ENCODE results near the gene NUDT8. TPM values are rescaled to one million over a fixed set of nuclear protein-coding genes. Genes with fewer than 3 reads are reported as not detected.

Gene NUDT8
- total and polyA plus RNA-seq, 4 donors, result 4.1 to 9.5 (median 5.7) TPM

- Histone ChIP-seq H3K27ac (ENCODE audit: low read depth in 1 of 2, low read length in 2 of 2) (no peak overlapping the region), H3K36me3 (ENCODE audit: control insufficient read depth in 1 of 2, insufficient read depth in 2 of 2, low read length in 1 of 2) (no peaks in the 10 kb centered on the region), H3K27me3 (ENCODE audit: control insufficient read depth in 1 of 2, insufficient read depth in 2 of 2, low read length in 1 of 2) (no peaks in the 10 kb centered on the region), H3K4me1 (ENCODE audit: control insufficient read depth in 1 of 2, insufficient read depth in 2 of 2, low read length in 2 of 2) (no peaks in the 10 kb centered on the region), H3K4me3 (ENCODE audit: low read length in 2 of 2) (no peak overlapping the region), H3K9me3 (ENCODE audit: control insufficient read depth, low read length) (no peaks in the 10 kb centered on the region)
- no peak for ATAC-seq (ENCODE audit: low FRiP score)
- DNase-seq, result no peak
- intact Hi-C loops (cut with DNase I), result no loop called here
- 69 to 74% methylated on average over 7 of the region's 7 CpGs for WGBS, 2 donors
Observed at GRCh38 chr11:67617243-67617953, 12.3 kb downstream of the NUDT8 start.

GRCh38 chr11:67616431-67617242, 13.1 kb downstream of the NUDT8 start:
- no peaks in the 10 kb centered on the region for H3K27me3 ChIP-seq (ENCODE audit: control insufficient read depth in 1 of 2, insufficient read depth in 2 of 2, low read length in 1 of 2)
- no peaks in the 10 kb centered on the region for H3K9me3 ChIP-seq (ENCODE audit: control insufficient read depth, low read length)
- DNase-seq, result no peak
- H3K4me1 ChIP-seq (ENCODE audit: control insufficient read depth in 1 of 2, insufficient read depth in 2 of 2, low read length in 2 of 2), result no peaks in the 10 kb centered on the region
- no peak overlapping the region for H3K4me3 ChIP-seq (ENCODE audit: low read length in 2 of 2)
- 28 to 29% methylated on average over 10 to 11 of the region's 11 CpGs for WGBS, 2 donors
- intact Hi-C loops (cut with DNase I), result no loop called here
- ATAC-seq (ENCODE audit: low FRiP score), result no peak
- no peaks in the 10 kb centered on the region for H3K36me3 ChIP-seq (ENCODE audit: control insufficient read depth in 1 of 2, insufficient read depth in 2 of 2, low read length in 1 of 2)
- no peak overlapping the region for H3K27ac ChIP-seq (ENCODE audit: low read depth in 1 of 2, low read length in 2 of 2)

GRCh38 chr11:67615728-67616430, 13.9 kb downstream of the NUDT8 start:
- intact Hi-C loops (cut with DNase I), result no loop called here
- DNase-seq, result no peak
- WGBS, 2 donors, result 20 to 24% methylated on average over 33 to 34 of the region's 34 CpGs

GRCh38 chr11:67614730-67615714, 14.7 kb downstream of the NUDT8 start:
- intact Hi-C loops (cut with DNase I), result no loop called here
- DNase-seq, result peak in 1 of 2 donors; percentile 75
- Histone ChIP-seq H3K36me3 (ENCODE audit: control insufficient read depth in 1 of 2, insufficient read depth in 2 of 2, low read length in 1 of 2) (no peaks in the 10 kb centered on the region), H3K4me3 (ENCODE audit: low read length in 2 of 2) (no peak overlapping the region), H3K27ac (ENCODE audit: low read depth in 1 of 2, low read length in 2 of 2) (no peak overlapping the region), H3K4me1 (ENCODE audit: control insufficient read depth in 1 of 2, insufficient read depth in 2 of 2, low read length in 2 of 2) (no peaks in the 10 kb centered on the region), H3K9me3 (ENCODE audit: control insufficient read depth, low read length) (no peaks in the 10 kb centered on the region), H3K27me3 (ENCODE audit: control insufficient read depth in 1 of 2, insufficient read depth in 2 of 2, low read length in 1 of 2) (no peaks in the 10 kb centered on the region)
- ATAC-seq (ENCODE audit: low FRiP score), result peak; percentile 15
- 75 to 78% methylated on average over 16 to 18 of the region's 18 CpGs for WGBS, 2 donors

More at GRCh38 chr11:67615728-67616430, 13.9 kb downstream of the NUDT8 start:
- Histone ChIP-seq H3K4me1 (ENCODE audit: control insufficient read depth in 1 of 2, insufficient read depth in 2 of 2, low read length in 2 of 2) (no peaks in the 10 kb centered on the region), H3K27ac (ENCODE audit: low read depth in 1 of 2, low read length in 2 of 2) (no peak overlapping the region), H3K36me3 (ENCODE audit: control insufficient read depth in 1 of 2, insufficient read depth in 2 of 2, low read length in 1 of 2) (no peaks in the 10 kb centered on the region), H3K9me3 (ENCODE audit: control insufficient read depth, low read length) (no peaks in the 10 kb centered on the region), H3K4me3 (ENCODE audit: low read length in 2 of 2) (no peak overlapping the region), H3K27me3 (ENCODE audit: control insufficient read depth in 1 of 2, insufficient read depth in 2 of 2, low read length in 1 of 2) (no peaks in the 10 kb centered on the region)
- ATAC-seq (ENCODE audit: low FRiP score), result no peak

GRCh38 chr11:67613960-67614715, 15.6 kb downstream of the NUDT8 start:
- H3K36me3 ChIP-seq (ENCODE audit: control insufficient read depth in 1 of 2, insufficient read depth in 2 of 2, low read length in 1 of 2), result no peaks in the 10 kb centered on the region
- DNase-seq (peak; percentile 77 to 90), ATAC-seq (ENCODE audit: low FRiP score) (peak; percentile 61)
- H3K27me3 ChIP-seq (ENCODE audit: control insufficient read depth in 1 of 2, insufficient read depth in 2 of 2, low read length in 1 of 2), result no peaks in the 10 kb centered on the region
- intact Hi-C loops (cut with DNase I), result no loop called here
- H3K4me1 ChIP-seq (ENCODE audit: control insufficient read depth in 1 of 2, insufficient read depth in 2 of 2, low read length in 2 of 2), result no peaks in the 10 kb centered on the region
- WGBS, 2 donors, result 8 to 10% methylated on average over 23 of the region's 23 CpGs
- H3K27ac ChIP-seq (ENCODE audit: low read depth in 1 of 2, low read length in 2 of 2), result no peak overlapping the region
- H3K9me3 ChIP-seq (ENCODE audit: control insufficient read depth, low read length), result no peaks in the 10 kb centered on the region
- peak overlapping the region in 1 of 2 donors; percentile 5 for H3K4me3 ChIP-seq (ENCODE audit: low read length in 2 of 2)

- DNase-seq (no peak), ATAC-seq (ENCODE audit: low FRiP score) (no peak)
- Histone ChIP-seq H3K4me1 (ENCODE audit: control insufficient read depth in 1 of 2, insufficient read depth in 2 of 2, low read length in 2 of 2) (no peaks in the 10 kb centered on the region), H3K27ac (ENCODE audit: low read depth in 1 of 2, low read length in 2 of 2) (no peak overlapping the region), H3K27me3 (ENCODE audit: control insufficient read depth in 1 of 2, insufficient read depth in 2 of 2, low read length in 1 of 2) (no peaks in the 10 kb centered on the region), H3K9me3 (ENCODE audit: control insufficient read depth, low read length) (no peaks in the 10 kb centered on the region), H3K4me3 (ENCODE audit: low read length in 2 of 2) (no peak overlapping the region), H3K36me3 (ENCODE audit: control insufficient read depth in 1 of 2, insufficient read depth in 2 of 2, low read length in 1 of 2) (no peaks in the 10 kb centered on the region)
- 85 to 87% methylated on average over 17 of the region's 17 CpGs for WGBS, 2 donors
- intact Hi-C loops (cut with DNase I), result no loop called here
Observed at GRCh38 chr11:67613313-67613959, 16.3 kb downstream of the NUDT8 start.

GRCh38 chr11:67612751-67613150, 17.0 kb downstream of the NUDT8 start:
- no peaks in the 10 kb centered on the region for H3K36me3 ChIP-seq (ENCODE audit: control insufficient read depth in 1 of 2, insufficient read depth in 2 of 2, low read length in 1 of 2)
- no peak for ATAC-seq (ENCODE audit: low FRiP score)

More at GRCh38 chr11:67612751-67613150, 17.0 kb downstream of the NUDT8 start:
- WGBS, 2 donors, result 90 to 91% methylated on average over 13 of the region's 13 CpGs
- Histone ChIP-seq H3K4me1 (ENCODE audit: control insufficient read depth in 1 of 2, insufficient read depth in 2 of 2, low read length in 2 of 2) (no peaks in the 10 kb centered on the region), H3K4me3 (ENCODE audit: low read length in 2 of 2) (no peak overlapping the region), H3K27me3 (ENCODE audit: control insufficient read depth in 1 of 2, insufficient read depth in 2 of 2, low read length in 1 of 2) (no peaks in the 10 kb centered on the region), H3K9me3 (ENCODE audit: control insufficient read depth, low read length) (no peaks in the 10 kb centered on the region), H3K27ac (ENCODE audit: low read depth in 1 of 2, low read length in 2 of 2) (no peak overlapping the region)
- no peak for DNase-seq
- intact Hi-C loops (cut with DNase I), result no loop called here
